Measurements from ENCODE around the gene ALPK3.

Gene ALPK3

DNA sequence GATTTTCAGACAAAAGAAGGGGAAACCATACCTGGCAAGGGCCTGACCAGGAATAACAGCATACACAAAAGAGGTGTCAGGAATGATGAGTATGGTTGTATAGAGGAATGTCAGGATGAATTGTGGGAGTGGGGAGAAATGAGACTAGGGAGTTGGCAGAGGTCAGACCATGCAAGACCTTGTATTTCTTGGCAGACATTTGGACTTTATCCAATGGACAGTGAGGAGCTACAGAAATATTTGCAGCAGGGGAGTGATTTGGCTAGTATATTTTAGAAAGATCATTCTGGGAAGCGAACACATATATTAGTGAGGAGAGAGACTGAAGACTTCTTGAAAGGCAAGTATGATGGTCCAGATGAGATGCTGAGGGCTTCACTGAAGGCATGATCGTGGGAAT is 25.4 kb upstream of the ALPK3 start:
- Histone ChIP-seq H3K27ac (no peak overlapping the region), H3K27me3 (ENCODE audit: insufficient read depth, low read depth, severe bottlenecking) (no peaks in the 10 kb centered on the region), H3K4me3 (ENCODE audit: low read depth, low read length) (no peak overlapping the region), H3K9me3 (ENCODE audit: severe bottlenecking) (no peaks in the 10 kb centered on the region), H3K36me3 (peaks cover 69% of the 10 kb centered on the region)
- DNase-seq, result no peak
- TF ChIP-seq, protein P1, sequence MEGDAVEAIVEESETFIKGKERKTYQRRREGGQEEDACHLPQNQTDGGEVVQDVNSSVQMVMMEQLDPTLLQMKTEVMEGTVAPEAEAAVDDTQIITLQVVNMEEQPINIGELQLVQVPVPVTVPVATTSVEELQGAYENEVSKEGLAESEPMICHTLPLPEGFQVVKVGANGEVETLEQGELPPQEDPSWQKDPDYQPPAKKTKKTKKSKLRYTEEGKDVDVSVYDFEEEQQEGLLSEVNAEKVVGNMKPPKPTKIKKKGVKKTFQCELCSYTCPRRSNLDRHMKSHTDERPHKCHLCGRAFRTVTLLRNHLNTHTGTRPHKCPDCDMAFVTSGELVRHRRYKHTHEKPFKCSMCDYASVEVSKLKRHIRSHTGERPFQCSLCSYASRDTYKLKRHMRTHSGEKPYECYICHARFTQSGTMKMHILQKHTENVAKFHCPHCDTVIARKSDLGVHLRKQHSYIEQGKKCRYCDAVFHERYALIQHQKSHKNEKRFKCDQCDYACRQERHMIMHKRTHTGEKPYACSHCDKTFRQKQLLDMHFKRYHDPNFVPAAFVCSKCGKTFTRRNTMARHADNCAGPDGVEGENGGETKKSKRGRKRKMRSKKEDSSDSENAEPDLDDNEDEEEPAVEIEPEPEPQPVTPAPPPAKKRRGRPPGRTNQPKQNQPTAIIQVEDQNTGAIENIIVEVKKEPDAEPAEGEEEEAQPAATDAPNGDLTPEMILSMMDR (IDR thresholded peaks at IDR 0.05; ENCODE audit: low read depth, low read length), result no peak

DNA sequence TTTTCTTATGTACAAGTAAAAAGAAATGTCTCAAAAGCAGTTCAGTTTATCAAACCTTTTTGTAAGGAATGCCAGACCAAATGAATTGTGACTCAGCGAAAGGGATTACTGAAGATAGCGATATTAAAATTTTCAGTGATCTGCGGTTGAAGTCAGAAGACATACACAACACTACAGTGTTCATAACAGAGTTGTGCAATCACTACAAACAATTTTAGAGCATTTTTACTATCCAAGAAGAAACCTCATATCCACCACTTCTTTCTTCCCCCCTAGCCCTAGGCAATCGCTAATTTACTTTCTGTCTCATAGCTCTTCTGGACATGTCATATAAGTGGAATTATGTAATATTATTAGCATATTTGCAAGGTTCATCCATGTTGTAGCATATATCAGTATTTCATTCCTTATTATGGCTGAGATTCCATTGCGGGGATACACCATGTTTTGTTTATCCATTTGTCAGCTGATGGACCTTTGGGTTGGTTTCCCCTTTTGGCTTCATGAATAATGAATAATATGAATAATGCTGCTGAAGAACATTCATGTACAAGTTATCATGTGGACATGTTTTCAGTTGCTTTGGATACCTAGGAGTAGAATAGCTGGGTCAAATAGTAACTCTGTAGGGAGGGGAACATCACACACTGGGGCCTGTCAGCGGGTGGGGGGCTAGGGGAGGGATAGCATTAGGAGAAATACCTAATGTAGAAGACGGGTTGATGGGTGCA is 23.6 kb upstream of the ALPK3 start:
- Histone ChIP-seq H3K4me3 (ENCODE audit: low read depth, low read length) (no peak overlapping the region), H3K36me3 (peaks cover 69% of the 10 kb centered on the region), H3K9me3 (ENCODE audit: severe bottlenecking) (no peaks in the 10 kb centered on the region), H3K27ac (no peak overlapping the region), H3K27me3 (ENCODE audit: insufficient read depth, low read depth, severe bottlenecking) (no peaks in the 10 kb centered on the region)
- TF ChIP-seq, protein P1 (IDR thresholded peaks at IDR 0.05; ENCODE audit: low read depth, low read length), result no peak
- no peak for DNase-seq

DNA sequence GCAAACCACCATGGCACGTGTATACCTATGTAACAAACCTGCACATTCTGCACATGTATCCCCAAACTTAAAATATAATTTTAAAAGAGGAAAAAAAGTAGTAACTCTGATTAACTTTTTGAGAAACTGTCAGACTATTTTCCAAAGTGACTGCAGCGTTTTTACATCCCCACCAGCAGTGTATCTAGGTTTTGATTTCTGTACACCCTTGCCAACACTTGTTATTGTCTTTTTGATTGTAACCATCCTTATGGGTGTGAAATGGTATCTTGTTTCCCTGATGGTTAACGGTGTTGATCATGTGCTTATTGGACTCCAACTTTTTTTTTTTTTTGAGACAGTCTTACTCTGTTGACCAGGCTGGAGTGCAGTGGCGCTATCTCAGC is 23.0 kb upstream of the ALPK3 start:
- H3K27me3 ChIP-seq (ENCODE audit: insufficient read depth, low read depth, severe bottlenecking), result no peaks in the 10 kb centered on the region
- H3K27ac ChIP-seq, result no peak overlapping the region
- TF ChIP-seq, protein P1 (IDR thresholded peaks at IDR 0.05; ENCODE audit: low read depth, low read length), result no peak
- H3K4me3 ChIP-seq (ENCODE audit: low read depth, low read length), result no peak overlapping the region
- H3K36me3 ChIP-seq, result peaks cover 73% of the 10 kb centered on the region
- H3K9me3 ChIP-seq (ENCODE audit: severe bottlenecking), result no peaks in the 10 kb centered on the region
- DNase-seq, result no peak

DNA sequence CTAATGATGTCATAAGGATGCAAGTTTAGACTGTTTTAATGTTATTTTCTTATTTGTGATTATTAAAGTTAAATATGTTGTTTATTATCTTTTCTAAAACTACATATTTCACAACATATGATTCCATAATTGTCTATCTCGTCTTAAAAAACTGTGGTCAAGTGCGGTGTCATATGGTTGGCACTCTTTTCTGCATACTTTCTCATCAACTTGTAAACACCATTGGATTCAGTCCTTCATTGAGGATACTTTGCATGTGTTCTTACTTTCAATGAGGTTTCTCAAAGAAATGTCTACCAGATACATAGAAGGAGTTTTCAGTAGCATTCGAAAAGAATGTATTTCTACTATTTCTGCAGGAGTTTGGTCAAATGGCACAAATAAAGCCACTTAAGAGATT is 22.0 kb upstream of the ALPK3 start:
- H3K36me3 ChIP-seq, result peaks cover 77% of the 10 kb centered on the region
- no peak for DNase-seq

DNA sequence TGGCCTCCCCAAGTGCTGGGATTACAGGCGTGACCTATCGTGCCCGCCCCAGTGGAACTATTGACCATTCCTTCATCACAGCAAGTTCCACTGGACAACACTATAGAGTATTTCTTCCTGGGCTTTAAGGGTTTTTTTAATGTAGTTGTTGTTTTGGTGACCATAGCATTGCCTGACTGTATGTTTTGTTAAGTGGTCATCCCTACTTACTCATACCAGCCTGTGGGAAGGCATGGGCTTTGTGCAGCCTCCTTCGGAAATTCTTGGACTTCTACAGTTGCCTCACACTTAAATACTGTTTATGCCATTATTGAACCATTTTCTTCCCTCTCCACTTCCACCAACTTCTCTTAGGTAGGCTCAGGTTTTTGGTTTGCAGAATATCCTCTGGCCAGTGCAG is 19.9 kb upstream of the ALPK3 start:
- Histone ChIP-seq H3K4me3 (ENCODE audit: low read depth, low read length) (no peak overlapping the region), H3K9me3 (ENCODE audit: severe bottlenecking) (no peaks in the 10 kb centered on the region), H3K36me3 (peaks cover 72% of the 10 kb centered on the region), H3K27me3 (ENCODE audit: insufficient read depth, low read depth, severe bottlenecking) (no peaks in the 10 kb centered on the region), H3K27ac (no peak overlapping the region)
- DNase-seq, result no peak
- TF ChIP-seq, protein P1 (IDR thresholded peaks at IDR 0.05; ENCODE audit: low read depth, low read length), result no peak

More for the DNA sequence above, 22.0 kb upstream of the ALPK3 start:
- Histone ChIP-seq H3K4me3 (ENCODE audit: low read depth, low read length) (no peak overlapping the region), H3K27ac (no peak overlapping the region), H3K9me3 (ENCODE audit: severe bottlenecking) (no peaks in the 10 kb centered on the region), H3K27me3 (ENCODE audit: insufficient read depth, low read depth, severe bottlenecking) (no peaks in the 10 kb centered on the region)
- TF ChIP-seq, protein P1 (IDR thresholded peaks at IDR 0.05; ENCODE audit: low read depth, low read length), result no peak

DNA sequence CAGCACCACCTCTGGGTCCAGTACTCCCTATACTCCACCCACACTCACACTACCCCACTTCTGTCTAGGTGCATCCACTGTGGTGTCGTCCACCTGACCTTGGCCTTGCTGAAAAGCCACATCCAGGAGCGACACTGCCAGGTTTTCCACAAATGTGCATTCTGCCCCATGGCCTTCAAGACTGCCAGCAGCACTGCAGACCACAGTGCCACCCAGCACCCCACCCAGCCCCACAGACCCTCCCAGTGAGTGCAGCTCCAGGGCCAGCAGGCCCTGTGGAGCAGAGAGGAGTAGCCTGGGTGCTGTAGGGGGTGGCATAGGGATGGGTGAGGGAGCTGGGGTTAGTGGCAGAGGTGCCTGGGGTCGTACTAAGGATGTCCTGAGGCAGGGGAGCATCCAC is 19.4 kb upstream of the ALPK3 start:
- Histone ChIP-seq H3K27ac (no peak overlapping the region), H3K27me3 (ENCODE audit: insufficient read depth, low read depth, severe bottlenecking) (no peaks in the 10 kb centered on the region), H3K36me3 (peaks cover 66% of the 10 kb centered on the region), H3K4me3 (ENCODE audit: low read depth, low read length) (no peak overlapping the region), H3K9me3 (ENCODE audit: severe bottlenecking) (no peaks in the 10 kb centered on the region)
- DNase-seq, result no peak
- TF ChIP-seq, protein P1 (IDR thresholded peaks at IDR 0.05; ENCODE audit: low read depth, low read length), result no peak
